GM19455 (cell line): ENCODE results near the gene SLC6A4.
"Not testable (repeated sequence)": the region's sequence is repeated elsewhere in the genome, so short reads cannot be mapped to it uniquely, and the experiment has no call there.

Source experiments
- ATAC-seq: cut with Tn5 transposase; IDR thresholded peaks from one replicate; pipeline ENCODE4 v1.9.1; 2021; ENCODE audit not compliant: unreplicated experiment

The SLC6A4 gene

GRCh38 chr17:30239089-30239462, 3.6 kb upstream of the SLC6A4 start:
- ATAC-seq: no peak

GRCh38 chr17:30238387-30239088, 3.0 kb upstream of the SLC6A4 start:
- ATAC-seq: no peak

- no peak for ATAC-seq
Measured at GRCh38 chr17:30238003-30238344, 2.5 kb upstream of the SLC6A4 start.

GRCh38 chr17:30237296-30238002, 2.0 kb upstream of the SLC6A4 start:
- no peak for ATAC-seq

- no peak for ATAC-seq
Measured at GRCh38 chr17:30236766-30237165, 1.3 kb upstream of the SLC6A4 start.

- ATAC-seq: no peak
Measured at GRCh38 chr17:30236297-30236624, 764 bp upstream of the SLC6A4 start.

GRCh38 chr17:30234964-30235363, 533 bp downstream of the SLC6A4 start:
- ATAC-seq: no peak

GRCh38 chr17:30234296-30234695, 1.2 kb downstream of the SLC6A4 start:
- no peak for ATAC-seq

- no peak for ATAC-seq
Measured at GRCh38 chr17:30232824-30233427, 2.6 kb downstream of the SLC6A4 start.

- no peak for ATAC-seq
Measured at GRCh38 chr17:30232015-30232823, 3.3 kb downstream of the SLC6A4 start.

- ATAC-seq: no peak
Measured at GRCh38 chr17:30230596-30231125, 4.8 kb downstream of the SLC6A4 start.

- not testable (repeated sequence) for ATAC-seq
Measured at GRCh38 chr17:30230009-30230408, 5.5 kb downstream of the SLC6A4 start.

GRCh38 chr17:30229012-30229411, 6.5 kb downstream of the SLC6A4 start:
- ATAC-seq: no peak

GRCh38 chr17:30228011-30228410, 7.5 kb downstream of the SLC6A4 start:
- no peak for ATAC-seq

GRCh38 chr17:30226878-30227277, 8.6 kb downstream of the SLC6A4 start:
- no peak for ATAC-seq

GRCh38 chr17:30225919-30226553, 9.5 kb downstream of the SLC6A4 start:
- no peak for ATAC-seq

- no peak for ATAC-seq
Measured at GRCh38 chr17:30225112-30225511, 10.4 kb downstream of the SLC6A4 start.

GRCh38 chr17:30224419-30224960, 11.0 kb downstream of the SLC6A4 start:
- ATAC-seq: no peak

- ATAC-seq: no peak
Measured at GRCh38 chr17:30222721-30223175, 12.7 kb downstream of the SLC6A4 start.

- ATAC-seq: no peak
Measured at GRCh38 chr17:30222251-30222650, 13.2 kb downstream of the SLC6A4 start.

GRCh38 chr17:30221346-30221745, 14.2 kb downstream of the SLC6A4 start:
- ATAC-seq: no peak
